NB4 (cell line): ENCODE measurements around the gene MAB21L3.

ENCODE experiments used
- CTCF ChIP-seq: IDR thresholded peaks from one replicate; pipeline ENCODE4 v1.5.1; 2012; ENCODE audit warnings: low read depth, low read length
- MAX ChIP-seq: IDR thresholded peaks from 2 replicates; pipeline ENCODE4 v1.6.1; 2011; ENCODE audit warnings: low read depth, low read length
- MYC ChIP-seq: IDR thresholded peaks from 2 replicates; pipeline ENCODE4 v1.6.1; 2011; ENCODE audit warnings: low read depth, low read length
- POLR2A ChIP-seq: IDR thresholded peaks from 2 replicates; pipeline ENCODE4 v1.6.1; 2011; ENCODE audit warnings: mild to moderate bottlenecking; ENCODE audit not compliant: insufficient read length; ENCODE audit errors: extremely low read depth

DNA sequence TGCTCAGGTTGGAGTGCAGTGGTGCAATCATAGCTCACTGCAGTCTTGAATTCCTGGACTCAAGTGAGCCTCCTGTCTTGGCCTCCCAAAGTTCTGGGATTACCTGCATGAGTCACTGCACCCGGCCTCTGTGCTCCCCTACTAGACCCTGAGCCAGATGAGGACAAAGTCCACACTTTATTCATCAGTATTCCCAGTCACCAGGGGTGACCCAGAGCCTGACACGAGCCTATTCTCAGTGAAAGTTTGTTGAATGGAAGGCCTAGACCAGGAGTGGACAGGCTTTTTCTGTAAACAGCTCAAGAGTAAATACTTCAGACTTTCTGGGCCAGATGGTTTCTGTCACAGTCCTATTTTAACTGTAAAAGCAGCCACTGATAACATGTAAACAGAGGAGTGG is 68.2 kb downstream of the MAB21L3 start:
- TF ChIP-seq POLR2A (no peak), CTCF (no peak), MYC (no peak), MAX (no peak)
